ENCODE data around the gene HK1.

DNA sequence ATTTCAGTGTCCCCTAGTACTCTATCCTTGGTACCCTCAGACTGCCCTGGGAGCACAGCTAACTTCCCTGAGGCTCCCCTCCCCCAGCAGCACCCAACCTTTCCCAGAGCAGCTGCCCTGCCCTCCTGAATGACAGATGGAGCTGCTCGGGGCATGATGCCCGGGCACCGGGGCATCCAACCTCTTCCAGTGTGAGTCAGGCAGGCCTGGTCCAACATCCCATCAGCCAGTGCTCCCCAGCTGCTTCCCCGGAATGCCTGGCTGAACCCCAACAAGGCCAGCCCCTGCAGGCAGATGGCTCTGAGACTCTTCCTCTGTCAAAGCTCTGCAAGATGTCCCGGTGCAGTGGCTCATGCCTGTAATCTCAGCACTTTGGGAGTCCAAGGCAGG, 161.0 kb downstream of the HK1 start:
- TF ChIP-seq, protein P1, sequence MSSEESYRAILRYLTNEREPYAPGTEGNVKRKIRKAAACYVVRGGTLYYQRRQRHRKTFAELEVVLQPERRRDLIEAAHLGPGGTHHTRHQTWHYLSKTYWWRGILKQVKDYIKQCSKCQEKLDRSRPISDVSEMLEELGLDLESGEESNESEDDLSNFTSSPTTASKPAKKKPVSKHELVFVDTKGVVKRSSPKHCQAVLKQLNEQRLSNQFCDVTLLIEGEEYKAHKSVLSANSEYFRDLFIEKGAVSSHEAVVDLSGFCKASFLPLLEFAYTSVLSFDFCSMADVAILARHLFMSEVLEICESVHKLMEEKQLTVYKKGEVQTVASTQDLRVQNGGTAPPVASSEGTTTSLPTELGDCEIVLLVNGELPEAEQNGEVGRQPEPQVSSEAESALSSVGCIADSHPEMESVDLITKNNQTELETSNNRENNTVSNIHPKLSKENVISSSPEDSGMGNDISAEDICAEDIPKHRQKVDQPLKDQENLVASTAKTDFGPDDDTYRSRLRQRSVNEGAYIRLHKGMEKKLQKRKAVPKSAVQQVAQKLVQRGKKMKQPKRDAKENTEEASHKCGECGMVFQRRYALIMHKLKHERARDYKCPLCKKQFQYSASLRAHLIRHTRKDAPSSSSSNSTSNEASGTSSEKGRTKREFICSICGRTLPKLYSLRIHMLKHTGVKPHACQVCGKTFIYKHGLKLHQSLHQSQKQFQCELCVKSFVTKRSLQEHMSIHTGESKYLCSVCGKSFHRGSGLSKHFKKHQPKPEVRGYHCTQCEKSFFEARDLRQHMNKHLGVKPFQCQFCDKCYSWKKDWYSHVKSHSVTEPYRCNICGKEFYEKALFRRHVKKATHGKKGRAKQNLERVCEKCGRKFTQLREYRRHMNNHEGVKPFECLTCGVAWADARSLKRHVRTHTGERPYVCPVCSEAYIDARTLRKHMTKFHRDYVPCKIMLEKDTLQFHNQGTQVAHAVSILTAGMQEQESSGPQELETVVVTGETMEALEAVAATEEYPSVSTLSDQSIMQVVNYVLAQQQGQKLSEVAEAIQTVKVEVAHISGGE (tag by site-specific recombination; conservative IDR thresholded peaks at IDR 0.05; ENCODE audit: low read depth), result no peak
- TF ChIP-seq ZNF140 (tag by site-specific recombination; IDR thresholded peaks at IDR 0.05), result no peak
- no peak for TF ChIP-seq TCF7L2 (IDR thresholded peaks at IDR 0.05; ENCODE audit: borderline replicate concordance, low read depth, low read length)
- no peak for TF ChIP-seq SP2 (tag by site-specific recombination; IDR thresholded peaks at IDR 0.05)
- TF ChIP-seq, protein P2, sequence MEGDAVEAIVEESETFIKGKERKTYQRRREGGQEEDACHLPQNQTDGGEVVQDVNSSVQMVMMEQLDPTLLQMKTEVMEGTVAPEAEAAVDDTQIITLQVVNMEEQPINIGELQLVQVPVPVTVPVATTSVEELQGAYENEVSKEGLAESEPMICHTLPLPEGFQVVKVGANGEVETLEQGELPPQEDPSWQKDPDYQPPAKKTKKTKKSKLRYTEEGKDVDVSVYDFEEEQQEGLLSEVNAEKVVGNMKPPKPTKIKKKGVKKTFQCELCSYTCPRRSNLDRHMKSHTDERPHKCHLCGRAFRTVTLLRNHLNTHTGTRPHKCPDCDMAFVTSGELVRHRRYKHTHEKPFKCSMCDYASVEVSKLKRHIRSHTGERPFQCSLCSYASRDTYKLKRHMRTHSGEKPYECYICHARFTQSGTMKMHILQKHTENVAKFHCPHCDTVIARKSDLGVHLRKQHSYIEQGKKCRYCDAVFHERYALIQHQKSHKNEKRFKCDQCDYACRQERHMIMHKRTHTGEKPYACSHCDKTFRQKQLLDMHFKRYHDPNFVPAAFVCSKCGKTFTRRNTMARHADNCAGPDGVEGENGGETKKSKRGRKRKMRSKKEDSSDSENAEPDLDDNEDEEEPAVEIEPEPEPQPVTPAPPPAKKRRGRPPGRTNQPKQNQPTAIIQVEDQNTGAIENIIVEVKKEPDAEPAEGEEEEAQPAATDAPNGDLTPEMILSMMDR (tag by site-specific recombination; IDR thresholded peaks at IDR 0.05), result no peak
- TF ChIP-seq ZNF274 (IDR thresholded peaks at IDR 0.05; ENCODE audit: low read length), result no peak
- TF ChIP-seq ZNF274 (tag by site-specific recombination; IDR thresholded peaks at IDR 0.05; ENCODE audit: borderline replicate concordance), result no peak
- TF ChIP-seq, protein P3, sequence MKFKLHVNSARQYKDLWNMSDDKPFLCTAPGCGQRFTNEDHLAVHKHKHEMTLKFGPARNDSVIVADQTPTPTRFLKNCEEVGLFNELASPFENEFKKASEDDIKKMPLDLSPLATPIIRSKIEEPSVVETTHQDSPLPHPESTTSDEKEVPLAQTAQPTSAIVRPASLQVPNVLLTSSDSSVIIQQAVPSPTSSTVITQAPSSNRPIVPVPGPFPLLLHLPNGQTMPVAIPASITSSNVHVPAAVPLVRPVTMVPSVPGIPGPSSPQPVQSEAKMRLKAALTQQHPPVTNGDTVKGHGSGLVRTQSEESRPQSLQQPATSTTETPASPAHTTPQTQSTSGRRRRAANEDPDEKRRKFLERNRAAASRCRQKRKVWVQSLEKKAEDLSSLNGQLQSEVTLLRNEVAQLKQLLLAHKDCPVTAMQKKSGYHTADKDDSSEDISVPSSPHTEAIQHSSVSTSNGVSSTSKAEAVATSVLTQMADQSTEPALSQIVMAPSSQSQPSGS (tag by site-specific recombination; IDR thresholded peaks at IDR 0.05; ENCODE audit: low read depth), result no peak
- TF ChIP-seq ZFP41 (tag by site-specific recombination; IDR thresholded peaks at IDR 0.05; ENCODE audit: borderline replicate concordance), result no peak
- no peak for TF ChIP-seq KLF16 (tag by site-specific recombination; IDR thresholded peaks at IDR 0.05)

Data from HEK293 (cell line).